A549 (cell line): ENCODE data around the gene LMO7. TPM values are rescaled to one million over a fixed set of nuclear protein-coding genes. Genes with fewer than 3 reads are reported as not detected.

Experiments
- ATAC-seq, 2 experiments: fragments of 200-7000 bp in 1 of 2; fragments of >200 bp in 1 of 2; cut with Nextera tagmentation in 1 of 2; cut with Tn5 transposase in 1 of 2; 3 replicates each; pipeline versions ENCODE4 v1.8.0 to v1.9.1; 2018 to 2020; ENCODE audit warnings: mild to moderate bottlenecking in 1 of 2, moderate library complexity in 1 of 2
- CTCF ChIA-PET: fragments of 300-600 bp; sonication (Branson Sonifier 250); formaldehyde crosslinking; extraction: SDS; loops from one replicate; lab custom pipeline; 2021; ENCODE audit warnings: antibody characterized with exemption, inconsistent platforms; lab: Yijun Ruan, JAX
- POLR2A ChIA-PET: fragments of 350-600 bp; formaldehyde crosslinking; extraction: SDS; loops from one replicate; lab custom pipeline; 2021; ENCODE audit warnings: antibody characterized with exemption, inconsistent platforms; lab: Yijun Ruan, JAX
- DNase-seq, 2 experiments: peaks; one replicate each; pipeline versions ENCODE4 v3.0.0 to v3.0.0-alpha.2; 2011 to 2016; ENCODE audit warnings: low read depth in 1 of 2, low spot score in 1 of 2
- FAIRE-seq: peaks from 2 replicates; lab custom pipeline; 2011; peaks lifted over from hg19 to GRCh38; lab: Jason Lieb, UNC
- H3K27ac ChIP-seq, 2 experiments: fragments of >200 bp; sonication (Bioruptor Twin); formaldehyde crosslinking; 3 replicates each; pipeline ENCODE4 v1.5.1; 2016 to 2017
- H3K4me1 ChIP-seq: fragments of >200 bp; sonication (Bioruptor Twin); formaldehyde crosslinking; 3 replicates; pipeline ENCODE4 v1.6.1; 2016
- H3K4me2 ChIP-seq: fragments of >200 bp; sonication (Bioruptor Twin); formaldehyde crosslinking; 3 replicates; pipeline ENCODE4 v1.6.1; 2016
- H3K4me3 ChIP-seq: fragments of >200 bp; sonication (Bioruptor Twin); formaldehyde crosslinking; 3 replicates; pipeline ENCODE4 v1.5.1; 2016
- H3K9me3 ChIP-seq: fragments of >200 bp; sonication (Bioruptor Twin); formaldehyde crosslinking; 3 replicates; pipeline ENCODE4 v1.6.1; 2016
- BHLHE40 ChIP-seq: IDR thresholded peaks from 2 replicates; pipeline ENCODE4 v1.6.1; 2012; ENCODE audit warnings: low read depth, low read length, inconsistent platforms
- CEBPB ChIP-seq, 2 experiments: fragments of >200 bp in 1 of 2; sonication (Bioruptor Twin) in 1 of 2; formaldehyde crosslinking in 1 of 2; IDR thresholded peaks; 2 replicates each; pipeline ENCODE4 v1.6.1; 2012 to 2016
- EHF ChIP-seq: fragments of 250-450 bp; sonication (Bioruptor Pico); IDR thresholded peaks from 2 replicates; pipeline ENCODE4 v1.5.0; 2020; ENCODE audit warnings: mild to moderate bottlenecking
- EP300 ChIP-seq, 2 experiments: fragments of >200 bp; sonication (Bioruptor Twin); formaldehyde crosslinking; IDR thresholded peaks; 2 replicates in 1 of 2; 3 replicates in 1 of 2; pipeline ENCODE4 v1.6.1; 2016 to 2017
- FOSB ChIP-seq: fragments of 250-450 bp; sonication (Bioruptor Pico); IDR thresholded peaks from 2 replicates; pipeline ENCODE4 v1.5.0; 2020; ENCODE audit warnings: mild to moderate bottlenecking, moderate library complexity
- FOXS1 ChIP-seq: fragments of 250-450 bp; sonication (Bioruptor Pico); IDR thresholded peaks from 2 replicates; pipeline ENCODE4 v1.5.0; 2020; ENCODE audit warnings: mild to moderate bottlenecking, moderate library complexity
- HDAC2 ChIP-seq: fragments of 200-600 bp; sonication (generic); IDR thresholded peaks from 2 replicates; pipeline ENCODE4 v1.6.1; 2016
- HEYL ChIP-seq: fragments of 250-450 bp; sonication (Bioruptor Pico); IDR thresholded peaks from 2 replicates; pipeline ENCODE4 v1.8.0; 2021; ENCODE audit warnings: mild to moderate bottlenecking, moderate library complexity
- HOXA7 ChIP-seq: fragments of 250-450 bp; sonication (Bioruptor Pico); IDR thresholded peaks from 2 replicates; pipeline ENCODE4 v1.5.0; 2020; ENCODE audit warnings: mild to moderate bottlenecking, moderate library complexity
- JUN ChIP-seq, 2 experiments: fragments of >200 bp; sonication (Bioruptor Twin); formaldehyde crosslinking; IDR thresholded peaks; 2 replicates in 1 of 2; 3 replicates in 1 of 2; pipeline ENCODE4 v1.6.1; 2016 to 2017
- KDM5A ChIP-seq: fragments of 200-600 bp; sonication (generic); IDR thresholded peaks from 2 replicates; pipeline ENCODE4 v1.6.1; 2016; ENCODE audit warnings: antibody characterized with exemption, mild to moderate bottlenecking
- NFE2L2 ChIP-seq: fragments of 150-350 bp; conservative IDR thresholded peaks from 2 replicates; pipeline ENCODE4 v1.6.1; 2014; ENCODE audit warnings: low read length
- NR3C1 ChIP-seq: fragments of >200 bp; sonication (Bioruptor Twin); formaldehyde crosslinking; IDR thresholded peaks from 3 replicates; pipeline ENCODE4 v1.6.1; 2017
- PHF8 ChIP-seq: fragments of 200-600 bp; sonication (generic); IDR thresholded peaks from 2 replicates; pipeline ENCODE4 v1.6.1; 2016; ENCODE audit warnings: low read depth, mild to moderate bottlenecking, antibody characterized with exemption, moderate library complexity, borderline replicate concordance
- RCOR1 ChIP-seq: fragments of 150-350 bp; IDR thresholded peaks from 2 replicates; pipeline ENCODE4 v1.6.1; 2014; ENCODE audit warnings: antibody characterized with exemption, low read length, low read depth
- RFX5 ChIP-seq: fragments of 450-650 bp; IDR thresholded peaks from 2 replicates; pipeline ENCODE4 v1.7.1; 2014; ENCODE audit warnings: antibody characterized with exemption, mild to moderate bottlenecking, moderate library complexity
- SMC3 ChIP-seq: fragments of >200 bp; sonication (Bioruptor Twin); formaldehyde crosslinking; IDR thresholded peaks from 3 replicates; pipeline ENCODE4 v1.6.1; 2018; ENCODE audit warnings: inconsistent platforms
- TP53 ChIP-seq: fragments of 250-450 bp; sonication (Bioruptor Pico); IDR thresholded peaks from 2 replicates; pipeline ENCODE4 v1.5.0; 2021; ENCODE audit warnings: mild to moderate bottlenecking, moderate library complexity
- USF2 ChIP-seq: fragments of 450-650 bp; IDR thresholded peaks from 2 replicates; pipeline ENCODE4 v1.6.1; 2014; ENCODE audit warnings: antibody characterized with exemption
- ZFP36 ChIP-seq: fragments of 450-650 bp; IDR thresholded peaks from 2 replicates; pipeline ENCODE4 v1.6.1; 2014; ENCODE audit warnings: borderline replicate concordance; ENCODE audit not compliant: partially characterized antibody
- ZNF302 ChIP-seq: fragments of 250-450 bp; sonication (Bioruptor Pico); IDR thresholded peaks from 2 replicates; pipeline ENCODE4 v1.9.0; 2021; ENCODE audit warnings: inconsistent platforms, mild to moderate bottlenecking, moderate library complexity
- WGBS: methylation state at CpG from one replicate; pipeline ENCODE4 v1.1.6; 2017; ENCODE audit errors: missing lambda C conversion rate; 5-methylcytosine and 5-hydroxymethylcytosine counted together
- polyA plus RNA-seq, 4 experiments: library from polyadenylated mRNA; depleted of rRNA in 3 of 4; stranded (reverse); fragments of >200 nt; fragmentation: RNase III in 1 of 4; extraction: RNeasy Plus Mini Kit Qiagen cat#74134 plus additional on column Dnase treatment in 1 of 4; gene quantifications; 2 replicates in 3 of 4; 3 replicates in 1 of 4; pipeline ENCODE4 v1.2.3, GENCODE V29; 2011 to 2017
- TF ChIP-seq, protein P1 (sequence below): IDR thresholded peaks from 2 replicates; pipeline ENCODE4 v1.6.1; 2012; ENCODE audit warnings: low read depth, borderline replicate concordance
- TF ChIP-seq, protein P2 (sequence below): fragments of 200-600 bp; sonication (generic); IDR thresholded peaks from 2 replicates; pipeline ENCODE4 v1.6.1; 2016; ENCODE audit warnings: antibody characterized with exemption, mild to moderate bottlenecking, moderate library complexity

Gene LMO7
- polyA plus RNA-seq, 2 of the 4 experiments (the other 2 are of a cell fraction), result 23.4 to 33.2 TPM

GRCh38 chr13:75738841-75739240, 102.7 kb downstream of the LMO7 start:
- Histone ChIP-seq H3K9me3 (no peaks in the 10 kb centered on the region), H3K4me3 (no peak overlapping the region), H3K27ac (no peak overlapping the region), H3K4me2 (no peak overlapping the region), H3K4me1 (no peaks in the 10 kb centered on the region)
- TF ChIP-seq HDAC2, result no peak
- no peak for TF ChIP-seq RCOR1
- no peak for TF ChIP-seq FOXS1 (CRISPR knock-in tag)
- TF ChIP-seq, protein P1, sequence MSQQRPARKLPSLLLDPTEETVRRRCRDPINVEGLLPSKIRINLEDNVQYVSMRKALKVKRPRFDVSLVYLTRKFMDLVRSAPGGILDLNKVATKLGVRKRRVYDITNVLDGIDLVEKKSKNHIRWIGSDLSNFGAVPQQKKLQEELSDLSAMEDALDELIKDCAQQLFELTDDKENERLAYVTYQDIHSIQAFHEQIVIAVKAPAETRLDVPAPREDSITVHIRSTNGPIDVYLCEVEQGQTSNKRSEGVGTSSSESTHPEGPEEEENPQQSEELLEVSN, result no peak
- no peak for TF ChIP-seq CEBPB (IDR thresholded peaks at IDR 0.05)
- no peak for TF ChIP-seq BHLHE40
- no peak for TF ChIP-seq HEYL (CRISPR knock-in tag)
- no peak for TF ChIP-seq EP300 (IDR thresholded peaks at IDR 0.05)
- TF ChIP-seq NR3C1, result no peak
- TF ChIP-seq ZNF302, result no peak
- TF ChIP-seq HOXA7 (CRISPR knock-in tag), result no peak
- no peak for TF ChIP-seq RFX5
- no peak for FAIRE-seq
- no peak for ATAC-seq
- ChIA-PET POLR2A (no interaction called here), CTCF (no interaction called here)
- no peak for DNase-seq
- 81% methylated on average over 1 of the region's 1 CpG for WGBS

DNA sequence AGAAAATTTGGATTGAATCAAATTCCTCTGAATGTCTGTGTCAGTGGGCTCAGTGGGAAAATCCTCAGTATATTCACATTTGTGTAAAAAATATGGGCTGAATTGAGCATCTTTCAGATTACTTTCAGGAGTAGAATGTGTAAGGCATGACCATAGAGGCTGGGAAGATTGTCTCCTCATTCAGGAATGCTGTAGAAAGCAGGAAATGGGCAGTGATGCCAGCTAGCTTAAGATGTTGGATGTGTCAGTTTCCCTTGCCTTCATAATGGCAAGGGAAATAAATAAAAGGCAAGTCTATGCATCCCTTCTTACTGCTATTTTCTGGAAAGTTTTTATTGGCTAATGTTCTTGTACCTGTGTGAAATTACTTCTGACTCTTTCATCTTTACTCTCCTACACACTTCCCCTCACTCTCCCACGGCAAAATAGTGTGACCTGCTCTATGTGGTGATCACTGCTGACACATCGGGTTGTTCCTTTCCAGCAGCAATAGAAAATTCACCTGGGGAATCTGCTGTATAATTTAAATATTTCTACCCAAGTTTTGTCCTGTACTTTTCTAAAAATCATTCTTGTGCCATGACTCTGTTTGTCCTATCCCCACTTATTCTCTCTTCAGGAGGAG, 103.2 kb downstream of the LMO7 start:
- TF ChIP-seq TP53 (CRISPR knock-in tag) (no peak), ZFP36 (no peak), RCOR1 (no peak), HOXA7 (CRISPR knock-in tag) (no peak), FOXS1 (CRISPR knock-in tag) (no peak), SMC3 (no peak), JUN (IDR thresholded peaks at IDR 0.05) (no peak), FOSB (CRISPR knock-in tag) (no peak), PHF8 (no peak), KDM5A (no peak), NR3C1 (no peak), USF2 (no peak), HDAC2 (no peak), EHF (CRISPR knock-in tag) (no peak), NFE2L2 (no peak)
- TF ChIP-seq, protein P2, sequence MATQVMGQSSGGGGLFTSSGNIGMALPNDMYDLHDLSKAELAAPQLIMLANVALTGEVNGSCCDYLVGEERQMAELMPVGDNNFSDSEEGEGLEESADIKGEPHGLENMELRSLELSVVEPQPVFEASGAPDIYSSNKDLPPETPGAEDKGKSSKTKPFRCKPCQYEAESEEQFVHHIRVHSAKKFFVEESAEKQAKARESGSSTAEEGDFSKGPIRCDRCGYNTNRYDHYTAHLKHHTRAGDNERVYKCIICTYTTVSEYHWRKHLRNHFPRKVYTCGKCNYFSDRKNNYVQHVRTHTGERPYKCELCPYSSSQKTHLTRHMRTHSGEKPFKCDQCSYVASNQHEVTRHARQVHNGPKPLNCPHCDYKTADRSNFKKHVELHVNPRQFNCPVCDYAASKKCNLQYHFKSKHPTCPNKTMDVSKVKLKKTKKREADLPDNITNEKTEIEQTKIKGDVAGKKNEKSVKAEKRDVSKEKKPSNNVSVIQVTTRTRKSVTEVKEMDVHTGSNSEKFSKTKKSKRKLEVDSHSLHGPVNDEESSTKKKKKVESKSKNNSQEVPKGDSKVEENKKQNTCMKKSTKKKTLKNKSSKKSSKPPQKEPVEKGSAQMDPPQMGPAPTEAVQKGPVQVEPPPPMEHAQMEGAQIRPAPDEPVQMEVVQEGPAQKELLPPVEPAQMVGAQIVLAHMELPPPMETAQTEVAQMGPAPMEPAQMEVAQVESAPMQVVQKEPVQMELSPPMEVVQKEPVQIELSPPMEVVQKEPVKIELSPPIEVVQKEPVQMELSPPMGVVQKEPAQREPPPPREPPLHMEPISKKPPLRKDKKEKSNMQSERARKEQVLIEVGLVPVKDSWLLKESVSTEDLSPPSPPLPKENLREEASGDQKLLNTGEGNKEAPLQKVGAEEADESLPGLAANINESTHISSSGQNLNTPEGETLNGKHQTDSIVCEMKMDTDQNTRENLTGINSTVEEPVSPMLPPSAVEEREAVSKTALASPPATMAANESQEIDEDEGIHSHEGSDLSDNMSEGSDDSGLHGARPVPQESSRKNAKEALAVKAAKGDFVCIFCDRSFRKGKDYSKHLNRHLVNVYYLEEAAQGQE, result no peak
- no peak overlapping the region for H3K4me2 ChIP-seq
- H3K27ac ChIP-seq, result no peak overlapping the region
- POLR2A ChIA-PET, result no interaction called here
- WGBS, result 85% methylated on average over 2 of the region's 2 CpGs
- FAIRE-seq (no peak), DNase-seq (no peak), ATAC-seq (no peak)
- CTCF ChIA-PET, result no interaction called here
- no peaks in the 10 kb centered on the region for H3K9me3 ChIP-seq
- H3K4me1 ChIP-seq, result no peaks in the 10 kb centered on the region
- no peak overlapping the region for H3K4me3 ChIP-seq
